Embryonic facial prominence (tissue), 1 donor: ENCODE measurements around the gene SMIM8.

ENCODE experiments used
- DNase-seq: peaks from one replicate; pipeline ENCODE4 v3.0.0-alpha.2; 2016; ENCODE audit errors: extremely low spot score

The SMIM8 gene

GRCh38 chr6:87391334-87391733 lies 68.9 kb downstream of the SMIM8 start:
- no peak for DNase-seq
